H9 (cell line): ENCODE measurements around the gene MIPOL1. TPM values are rescaled to one million over a fixed set of nuclear protein-coding genes. Genes with fewer than 3 reads are reported as not detected.

Experiments used
- DNase-seq: peaks from one replicate; pipeline ENCODE4 v3.0.0-alpha.2; 2017
- H2AFZ ChIP-seq: one replicate; pipeline ENCODE4 v1.6.1; 2013; ENCODE audit warnings: mild to moderate bottlenecking, low read length, control low read depth, moderate library complexity
- H2AK5ac ChIP-seq: 2 replicates; pipeline ENCODE4 v1.6.1; 2013; ENCODE audit warnings: low read length, control low read depth, mixed read lengths; ENCODE audit not compliant: insufficient read length
- H2BK120ac ChIP-seq: one replicate; pipeline ENCODE4 v1.6.1; 2013; ENCODE audit warnings: low read depth, mild to moderate bottlenecking, low read length, control low read depth, inconsistent platforms; ENCODE audit not compliant: poor library complexity, severe bottlenecking
- H2BK12ac ChIP-seq: 2 replicates; pipeline ENCODE4 v1.6.1; 2013; ENCODE audit warnings: low read length, control low read depth, mixed read lengths, low read depth; ENCODE audit not compliant: insufficient read length
- H2BK15ac ChIP-seq: 2 replicates; pipeline ENCODE4 v1.6.1; 2013; ENCODE audit warnings: low read depth, low read length, control low read depth
- H2BK20ac ChIP-seq: one replicate; pipeline ENCODE4 v1.6.1; 2013; ENCODE audit warnings: low read depth, mild to moderate bottlenecking, low read length, control low read depth, inconsistent platforms; ENCODE audit not compliant: poor library complexity, severe bottlenecking
- H2BK5ac ChIP-seq: 2 replicates; pipeline ENCODE4 v1.6.1; 2013; ENCODE audit warnings: low read length, control low read depth, mixed read lengths; ENCODE audit not compliant: insufficient read length
- H3K14ac ChIP-seq: 2 replicates; pipeline ENCODE4 v1.6.1; 2013; ENCODE audit warnings: low read length, control low read depth; ENCODE audit not compliant: insufficient read depth
- H3K18ac ChIP-seq: 2 replicates; pipeline ENCODE4 v1.6.1; 2013; ENCODE audit warnings: low read depth, mild to moderate bottlenecking, mixed read lengths, low read length, control low read depth; ENCODE audit not compliant: insufficient read length
- H3K23ac ChIP-seq: 2 replicates; pipeline ENCODE4 v1.6.1; 2013; ENCODE audit warnings: low read length, control low read depth, mixed read lengths, low read depth; ENCODE audit not compliant: insufficient read length
- H3K23me2 ChIP-seq: 2 replicates; pipeline ENCODE4 v1.6.1; 2013; ENCODE audit warnings: low read depth, mild to moderate bottlenecking, mixed read lengths, low read length, control low read depth; ENCODE audit not compliant: insufficient read length, poor library complexity, severe bottlenecking
- H3K27ac ChIP-seq: 2 replicates; pipeline ENCODE4 v1.5.1; 2013; ENCODE audit warnings: low read length, control low read depth, mixed read lengths, low read depth; ENCODE audit not compliant: insufficient read length
- H3K27me3 ChIP-seq: 2 replicates; pipeline ENCODE4 v1.6.1; 2013; ENCODE audit warnings: low read length, control low read depth, inconsistent platforms; ENCODE audit not compliant: insufficient read depth
- H3K4ac ChIP-seq: 2 replicates; pipeline ENCODE4 v1.6.1; 2013; ENCODE audit warnings: low read depth, mild to moderate bottlenecking, control low read depth, inconsistent platforms, low read length, moderate library complexity
- H3K4me1 ChIP-seq: 2 replicates; pipeline ENCODE4 v1.6.1; 2013; ENCODE audit warnings: low read length, control low read depth, inconsistent platforms; ENCODE audit not compliant: insufficient read depth
- H3K4me2 ChIP-seq: 2 replicates; pipeline ENCODE4 v1.6.1; 2013; ENCODE audit warnings: low read length, control low read depth, mixed read lengths; ENCODE audit not compliant: insufficient read length, insufficient read depth
- H3K56ac ChIP-seq: 2 replicates; pipeline ENCODE4 v1.6.1; 2013; ENCODE audit warnings: low read depth, mild to moderate bottlenecking, mixed read lengths, low read length, control low read depth; ENCODE audit not compliant: insufficient read length
- H3K79me1 ChIP-seq: 2 replicates; pipeline ENCODE4 v1.6.1; 2013; ENCODE audit warnings: low read depth, mild to moderate bottlenecking, moderate library complexity, low read length, control low read depth, inconsistent platforms; ENCODE audit not compliant: insufficient read depth, poor library complexity, severe bottlenecking
- H3K79me2 ChIP-seq: 2 replicates; pipeline ENCODE4 v1.6.1; 2013; ENCODE audit warnings: low read length, control low read depth, inconsistent platforms; ENCODE audit not compliant: insufficient read depth
- H3K9ac ChIP-seq: 2 replicates; pipeline ENCODE4 v1.6.1; 2013; ENCODE audit warnings: low read length, control low read depth, mixed read lengths; ENCODE audit not compliant: insufficient read length; ENCODE audit errors: extremely low read depth
- H3K9me3 ChIP-seq: one replicate; pipeline ENCODE4 v1.6.1; 2013; ENCODE audit warnings: low read depth, low read length, inconsistent platforms; ENCODE audit not compliant: control insufficient read depth
- H3T11ph ChIP-seq: one replicate; pipeline ENCODE4 v1.6.1; 2013; ENCODE audit warnings: mild to moderate bottlenecking, low read length, control low read depth, inconsistent platforms
- H4K20me1 ChIP-seq: one replicate; pipeline ENCODE4 v1.6.1; 2013; ENCODE audit not compliant: control insufficient read depth, insufficient read length, insufficient read depth
- H4K5ac ChIP-seq: 2 replicates; pipeline ENCODE4 v1.6.1; 2013; ENCODE audit warnings: low read depth, mild to moderate bottlenecking, mixed read lengths, low read length, control low read depth; ENCODE audit not compliant: insufficient read length
- H4K8ac ChIP-seq: replicated peaks from 2 replicates; pipeline ENCODE4 v1.6.1; 2013; ENCODE audit warnings: low read length, control low read depth, mixed read lengths, low read depth; ENCODE audit not compliant: insufficient read length
- H4K91ac ChIP-seq: 2 replicates; pipeline ENCODE4 v1.6.1; 2013; ENCODE audit warnings: low read depth, mild to moderate bottlenecking, moderate library complexity, mixed read lengths, low read length, control low read depth; ENCODE audit not compliant: insufficient read length
- H3K27ac Mint-ChIP-seq, 3 experiments: 2 replicates in 2 of 3; 3 replicates in 1 of 3; pipeline ENCODE4 v1.8.0; 2020 to 2021; ENCODE audit warnings: mixed read lengths in 3 of 3, mild to moderate bottlenecking in 1 of 3, moderate library complexity in 1 of 3
- H3K27me3 Mint-ChIP-seq: 2 replicates; pipeline ENCODE4 v1.8.0; 2021; ENCODE audit warnings: low read depth, mild to moderate bottlenecking, moderate library complexity, mixed read lengths
- H3K36me3 Mint-ChIP-seq, 3 experiments: 2 replicates in 2 of 3; 3 replicates in 1 of 3; pipeline ENCODE4 v1.8.0; 2020 to 2021; ENCODE audit warnings: low read depth in 3 of 3, mixed read lengths in 3 of 3; ENCODE audit not compliant: insufficient read depth in 1 of 3
- H3K4me1 Mint-ChIP-seq, 2 experiments: 2 replicates each; pipeline ENCODE4 v1.8.0; 2020; ENCODE audit warnings: mixed read lengths in 2 of 2
- H3K4me3 Mint-ChIP-seq, 2 experiments: 2 replicates in 1 of 2; 3 replicates in 1 of 2; pipeline ENCODE4 v1.8.0; 2020 to 2021; ENCODE audit warnings: mild to moderate bottlenecking in 2 of 2, mixed read lengths in 2 of 2, moderate library complexity in 1 of 2
- H3K9me3 Mint-ChIP-seq, 2 experiments: 2 replicates in 1 of 2; 3 replicates in 1 of 2; pipeline ENCODE4 v1.8.0; 2020; ENCODE audit warnings: mild to moderate bottlenecking in 2 of 2, mixed read lengths in 2 of 2, moderate library complexity in 1 of 2
- WGBS: extraction: QIAGEN DNeasy Blood & Tissue Kit; methylation state at CpG from one replicate; pipeline ENCODE4 v1.1.7; 2013; ENCODE audit warnings: missing lambda C conversion rate, low lambda C conversion rate, mixed read lengths; ENCODE audit not compliant: insufficient read length; ENCODE audit errors: extremely low coverage; 5-methylcytosine and 5-hydroxymethylcytosine counted together
- total RNA-seq: library from RNA; stranded (reverse); gene quantifications from 2 replicates; pipeline ENCODE4 v1.2.1, GENCODE V29; 2021
- TF ChIP-seq, protein P1 (sequence below): fragments of 200-600 bp; sonication (generic); conservative IDR thresholded peaks from 3 replicates; pipeline ENCODE4 v1.8.0; 2021; ENCODE audit warnings: antibody characterized with exemption, mild to moderate bottlenecking

MIPOL1 gene
- total RNA-seq, 1 experiment from 2014 or later = 15.6 TPM

- H3K27me3 ChIP-seq = no peaks in the 10 kb centered on the region
- H2BK15ac ChIP-seq = no peak overlapping the region
These were observed 3.0 kb upstream of the MIPOL1 start for GRCh38 chr14:37194698-37195097.

More at GRCh38 chr14:37194698-37195097, 3.0 kb upstream of the MIPOL1 start:
- TF ChIP-seq, protein P1, sequence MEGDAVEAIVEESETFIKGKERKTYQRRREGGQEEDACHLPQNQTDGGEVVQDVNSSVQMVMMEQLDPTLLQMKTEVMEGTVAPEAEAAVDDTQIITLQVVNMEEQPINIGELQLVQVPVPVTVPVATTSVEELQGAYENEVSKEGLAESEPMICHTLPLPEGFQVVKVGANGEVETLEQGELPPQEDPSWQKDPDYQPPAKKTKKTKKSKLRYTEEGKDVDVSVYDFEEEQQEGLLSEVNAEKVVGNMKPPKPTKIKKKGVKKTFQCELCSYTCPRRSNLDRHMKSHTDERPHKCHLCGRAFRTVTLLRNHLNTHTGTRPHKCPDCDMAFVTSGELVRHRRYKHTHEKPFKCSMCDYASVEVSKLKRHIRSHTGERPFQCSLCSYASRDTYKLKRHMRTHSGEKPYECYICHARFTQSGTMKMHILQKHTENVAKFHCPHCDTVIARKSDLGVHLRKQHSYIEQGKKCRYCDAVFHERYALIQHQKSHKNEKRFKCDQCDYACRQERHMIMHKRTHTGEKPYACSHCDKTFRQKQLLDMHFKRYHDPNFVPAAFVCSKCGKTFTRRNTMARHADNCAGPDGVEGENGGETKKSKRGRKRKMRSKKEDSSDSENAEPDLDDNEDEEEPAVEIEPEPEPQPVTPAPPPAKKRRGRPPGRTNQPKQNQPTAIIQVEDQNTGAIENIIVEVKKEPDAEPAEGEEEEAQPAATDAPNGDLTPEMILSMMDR = no peak
- H3K27ac ChIP-seq = no peak overlapping the region
- H3K4me2 ChIP-seq = no peak overlapping the region
- no peak overlapping the region for H3T11ph ChIP-seq
- no peak overlapping the region for H2AFZ ChIP-seq
- no peak overlapping the region for H4K5ac ChIP-seq
- no peaks in the 10 kb centered on the region for H4K20me1 ChIP-seq
- H3K4me1 ChIP-seq = no peaks in the 10 kb centered on the region
- no peak overlapping the region for H3K23ac ChIP-seq
- no peak overlapping the region for H2AK5ac ChIP-seq
- H2BK5ac ChIP-seq = no peak overlapping the region
- no peak overlapping the region for H3K9ac ChIP-seq
- no peak overlapping the region for H3K4ac ChIP-seq
- no peak overlapping the region for H4K91ac ChIP-seq
- no peak overlapping the region for H3K14ac ChIP-seq
- Mint-ChIP-seq H3K9me3 (no peaks in the 10 kb centered on the region), H3K27me3 (peaks cover 22% of the 10 kb centered on the region), H3K27ac (no peak overlapping the region), H3K36me3 (no peaks in the 10 kb centered on the region; a peak in 1 of 7 replicates), H3K4me1 (peaks cover 12 to 23% of the 10 kb centered on the region in 2 experiments), H3K4me3 (no peak overlapping the region)
- H3K9me3 ChIP-seq = no peaks in the 10 kb centered on the region
- no peak overlapping the region for H2BK120ac ChIP-seq
- H3K56ac ChIP-seq = no peak overlapping the region
- no peak overlapping the region for H3K18ac ChIP-seq
- no peak for DNase-seq
- no peak overlapping the region for H2BK20ac ChIP-seq
- H2BK12ac ChIP-seq = no peak overlapping the region
- H3K23me2 ChIP-seq = peaks cover 11% of the 10 kb centered on the region
- H3K79me1 ChIP-seq = no peaks in the 10 kb centered on the region
- no peak overlapping the region for H4K8ac ChIP-seq
- no CpG with 5 or more reads among the region's 2 CpGs for WGBS
- peaks cover 2% of the 10 kb centered on the region; the same call in 1 of the 2 replicates for H3K79me2 ChIP-seq
